Calu3 (cell line): ENCODE results near the gene ZNF836. TPM values are rescaled to one million over a fixed set of nuclear protein-coding genes. Genes with fewer than 3 reads are reported as not detected.
A peak's percentile ranks its signal among the peaks of the same experiment; 100 is the strongest.

Experiments
- BruUV-seq: library from RNA; stranded (reverse); fragments of 400-500 nt; replicated peaks from 2 replicates; lab custom pipeline; 2021; lab: Mats Ljungman, UMichigan
- CTCF ChIA-PET: fragments of 300-600 bp; sonication (Branson Sonifier 250); formaldehyde crosslinking; loops from one replicate; lab custom pipeline; 2022; ENCODE audit warnings: antibody characterized with exemption; lab: Charles Lee
- DNase-seq: peaks from one replicate; pipeline ENCODE4 v3.0.0; 2022
- H3K27ac Mint-ChIP-seq: one replicate; pipeline ENCODE4 v1.8.0; 2022; ENCODE audit warnings: mixed read lengths; ENCODE audit not compliant: unreplicated experiment
- H3K27me3 Mint-ChIP-seq: one replicate; pipeline ENCODE4 v1.8.0; 2022; ENCODE audit warnings: mixed read lengths; ENCODE audit not compliant: unreplicated experiment
- H3K36me3 Mint-ChIP-seq: one replicate; pipeline ENCODE4 v1.8.0; 2022; ENCODE audit warnings: mild to moderate bottlenecking, moderate library complexity, mixed read lengths; ENCODE audit not compliant: insufficient read depth, unreplicated experiment
- H3K4me1 Mint-ChIP-seq: one replicate; pipeline ENCODE4 v1.8.0; 2022; ENCODE audit warnings: mild to moderate bottlenecking, low read depth, mixed read lengths; ENCODE audit not compliant: unreplicated experiment
- H3K4me3 Mint-ChIP-seq: one replicate; pipeline ENCODE4 v1.8.0; 2022; ENCODE audit warnings: mild to moderate bottlenecking, low read depth, moderate library complexity, mixed read lengths; ENCODE audit not compliant: unreplicated experiment
- H3K9me3 Mint-ChIP-seq: one replicate; pipeline ENCODE4 v1.8.0; 2022; ENCODE audit warnings: low read depth, mixed read lengths; ENCODE audit not compliant: unreplicated experiment
- CTCF ChIP-seq: fragments of 200-600 bp; IDR thresholded peaks from one replicate; pipeline ENCODE4 v1.8.0; 2022; ENCODE audit warnings: antibody characterized with exemption; ENCODE audit not compliant: unreplicated experiment
- intact Hi-C: fragments of 100-400 bp; cut with micrococcal nuclease; formaldehyde crosslinking; loops from one replicate; pipeline ENCODE4 v1.10.0; 2022; ENCODE audit not compliant: unreplicated experiment
- total RNA-seq: library from RNA; stranded (reverse); gene quantifications from 2 replicates; pipeline ENCODE4 v1.2.3, GENCODE V29; 2022

The ZNF836 gene
- total RNA-seq, 1 experiment from 2014 or later = 11.3 TPM

DNA sequence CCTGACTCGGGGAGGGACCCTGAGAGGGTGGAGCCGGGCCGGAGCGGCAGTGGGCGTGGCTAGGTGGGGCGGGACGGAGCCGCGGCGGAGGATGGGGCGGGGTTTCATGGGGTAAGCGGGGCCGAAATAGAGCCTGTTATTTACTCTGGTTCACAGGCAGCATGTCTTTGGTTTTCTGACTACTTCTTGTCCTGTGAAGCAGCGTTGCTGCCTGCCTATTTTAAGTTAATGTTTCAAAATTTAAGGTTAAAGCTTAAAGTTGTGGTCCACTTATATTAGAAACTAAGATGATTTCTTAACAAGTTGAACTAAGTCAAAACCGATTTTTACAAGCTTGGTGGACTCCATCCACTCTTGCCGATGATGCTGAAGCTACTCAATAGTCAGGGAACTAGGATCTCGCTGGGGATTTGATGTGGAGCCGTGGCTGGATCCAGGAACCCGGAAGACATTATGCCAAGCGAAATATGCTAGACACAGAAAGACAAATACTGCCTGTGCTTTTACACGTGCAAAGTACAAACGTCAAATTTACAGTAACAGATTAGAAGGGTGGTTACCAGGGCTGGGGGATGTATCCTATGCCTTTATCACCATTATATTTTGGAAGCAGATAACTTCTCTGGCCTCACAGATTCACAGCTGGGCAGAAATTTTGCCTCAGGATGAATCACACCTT lies 31.2 kb downstream of the ZNF836 start:
- Mint-ChIP-seq H3K4me3 (peak overlapping the region; percentile 84), H3K27ac (peak overlapping the region; percentile 71), H3K36me3 (peaks cover 25% of the 10 kb centered on the region), H3K4me1 (peaks cover 11% of the 10 kb centered on the region), H3K27me3 (no peaks in the 10 kb centered on the region), H3K9me3 (peaks cover 13% of the 10 kb centered on the region)
- no peak for TF ChIP-seq CTCF
- no TSS peak for BruUV-seq
- intact Hi-C loops = no loop called here
- CTCF ChIA-PET = interaction anchor here (0.6 to 1.3 kb wide), 2 partner anchors 49 to 524 kb away, joined by 3 to 5 read pairs; partner anchors contain the start of gene PPP2R1A
- DNase-seq = no peak

GRCh38 chr19:52139252-52140031 lies 32.0 kb downstream of the ZNF836 start, which contains the start of gene ZNF616:
Gene ZNF616, minus strand, starts transcription at chr19:52139938. Its CDS starts 9,426 bp downstream, at chr19:52130512.
- peak; percentile 91 for TF ChIP-seq CTCF
- Mint-ChIP-seq H3K27me3 (no peaks in the 10 kb centered on the region), H3K27ac (peak within 1 kb of the TSS; percentile 71), H3K36me3 (peaks cover 25% of the 10 kb centered on the region), H3K9me3 (peaks cover 16% of the 10 kb centered on the region), H3K4me1 (peaks cover 11% of the 10 kb centered on the region), H3K4me3 (peak within 1 kb of the TSS; percentile 84)
- intact Hi-C loops = loop anchor here (1.0 to 5.0 kb wide), 4 partner anchors 32 to 98 kb away; partner anchors contain the start of genes ZNF432 and ZNF836
- peak; percentile 99 for DNase-seq
- CTCF ChIA-PET = interaction anchor here (0.5 to 1.4 kb wide), 4 partner anchors 50 to 525 kb away, joined by 3 to 5 read pairs (median 4); partner anchors contain the start of gene PPP2R1A
- TSS peak; percentile 84 for BruUV-seq

- H3K4me3 Mint-ChIP-seq = peak overlapping the region; percentile 84
- H3K36me3 Mint-ChIP-seq = peaks cover 25% of the 10 kb centered on the region
- no peak for TF ChIP-seq CTCF
- BruUV-seq = no TSS peak
- CTCF ChIA-PET = interaction anchor here (0.5 to 1.4 kb wide), 2 partner anchors 98 to 312 kb away, joined by 3 to 4 read pairs; no protein-coding TSS in a partner anchor
- peaks cover 16% of the 10 kb centered on the region for H3K9me3 Mint-ChIP-seq
- H3K4me1 Mint-ChIP-seq = peaks cover 11% of the 10 kb centered on the region
- intact Hi-C loops = loop anchor here (1.0 to 5.0 kb wide), 4 partner anchors 32 to 98 kb away; partner anchors contain the start of genes ZNF432 and ZNF836
- H3K27ac Mint-ChIP-seq = peak overlapping the region; percentile 71
- H3K27me3 Mint-ChIP-seq = no peaks in the 10 kb centered on the region
- DNase-seq = no peak
Observed at GRCh38 chr19:52138983-52139251, 32.5 kb downstream of the ZNF836 start.

GRCh38 chr19:52138278-52138982 lies 33.0 kb downstream of the ZNF836 start:
- Mint-ChIP-seq H3K36me3 (peaks cover 25% of the 10 kb centered on the region), H3K27ac (peak overlapping the region; percentile 71), H3K4me3 (peak overlapping the region; percentile 84), H3K4me1 (peaks cover 11% of the 10 kb centered on the region), H3K27me3 (no peaks in the 10 kb centered on the region), H3K9me3 (peaks cover 16% of the 10 kb centered on the region)
- TF ChIP-seq CTCF = no peak
- BruUV-seq = no TSS peak
- CTCF ChIA-PET = interaction anchor here (0.6 to 1.5 kb wide), 3 partner anchors 51 to 99 kb away, joined by 3 to 11 read pairs (median 4); partner anchors contain the start of gene PPP2R1A
- intact Hi-C loops = loop anchor here (5.0 kb wide), 1 partner anchor 91 kb away; the partner anchor contains the start of gene ZNF432
- DNase-seq = peak; percentile 55
